Measurements from ENCODE around the gene MECP2. TPM values are rescaled to one million over a fixed set of nuclear protein-coding genes. Genes with fewer than 3 reads are reported as not detected.
A peak's percentile ranks its signal among the peaks of the same experiment; 100 is the strongest.

Gene MECP2
- total RNA-seq, 2 donors from 2014 or later: 65.5 to 103 TPM

DNA sequence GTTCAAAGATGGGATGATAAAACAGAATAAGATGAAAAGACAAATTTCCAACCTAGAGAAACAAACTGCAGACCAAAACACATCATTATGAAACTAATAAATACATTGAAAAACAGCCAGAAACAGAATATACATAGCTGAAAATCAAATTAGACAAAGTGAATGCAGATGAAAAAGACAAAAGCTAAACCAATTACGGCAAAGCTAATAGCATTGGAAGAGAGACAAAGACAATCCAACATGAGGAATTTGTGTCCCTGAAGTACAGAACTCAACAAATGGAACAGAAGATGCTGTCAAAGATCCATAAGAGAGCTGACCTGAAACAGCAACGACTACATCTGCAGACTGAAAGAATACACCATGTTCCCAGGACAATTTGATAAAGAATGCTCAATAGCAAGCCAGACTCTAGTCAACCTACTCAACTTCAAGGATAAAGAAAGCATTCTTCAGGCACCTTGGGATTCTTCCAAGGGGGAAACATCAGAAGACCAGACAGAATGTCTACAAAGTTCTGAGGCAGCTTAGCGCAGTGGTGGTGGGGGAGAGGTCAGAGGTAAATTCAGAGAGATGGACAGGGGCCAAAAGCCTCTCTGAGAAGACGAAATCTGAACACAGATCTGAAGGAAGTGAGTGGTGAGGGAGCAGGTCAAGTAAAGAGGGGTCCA is 50.4 kb downstream of the MECP2 start:
- no peak for DNase-seq (ENCODE audit: low spot score)
- peaks cover 5% of the 10 kb centered on the region for H3K36me3 Mint-ChIP-seq
- H3K4me1 Mint-ChIP-seq (ENCODE audit: low read depth in 2 of 2): peaks cover 18 to 46% of the 10 kb centered on the region in 2 donors
- peak overlapping the region; percentile 45 to 59 for H3K27ac Mint-ChIP-seq
- H3K9me3 Mint-ChIP-seq: no peaks in the 10 kb centered on the region
- no peak overlapping the region for H3K4me3 Mint-ChIP-seq
- ATAC-seq: no peak
- peaks cover 0 to 8% of the 10 kb centered on the region in 2 donors for H3K27me3 Mint-ChIP-seq

DNA sequence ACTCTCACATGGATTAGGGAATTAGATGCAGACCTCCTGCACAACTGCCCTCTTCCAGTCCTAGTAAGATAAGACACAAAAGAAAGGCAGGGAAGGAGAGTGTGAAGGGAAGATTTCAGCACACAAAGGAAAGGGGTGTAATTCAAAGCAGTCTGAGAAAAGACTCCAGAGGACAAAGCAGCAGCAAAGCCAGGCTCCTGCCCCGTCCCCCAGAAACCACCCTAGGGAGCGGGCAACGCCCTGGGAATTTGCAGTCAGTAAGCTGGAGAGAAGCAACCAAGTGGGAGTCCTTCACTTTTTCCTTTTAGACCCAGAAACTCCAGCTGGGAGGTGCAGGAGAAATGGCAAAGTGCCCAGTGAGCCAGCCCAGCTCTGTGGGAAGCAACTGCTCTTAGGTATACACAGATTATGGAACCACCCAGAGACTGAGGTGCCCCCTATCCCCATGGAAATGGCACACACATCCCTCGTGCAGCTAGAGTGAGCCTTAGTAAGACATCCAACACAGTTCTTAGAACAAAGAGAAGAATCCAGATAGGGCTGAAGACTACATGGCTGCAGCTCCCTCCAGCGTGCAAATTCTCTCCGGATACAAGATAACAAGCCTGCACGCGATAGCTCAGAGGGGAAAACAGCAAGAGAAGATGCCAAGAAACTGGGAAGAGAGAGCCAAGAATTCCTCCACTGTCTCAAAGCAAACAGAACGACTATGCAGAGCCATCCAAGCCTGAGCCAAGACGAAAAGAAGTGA is 51.3 kb downstream of the MECP2 start:
- H3K9me3 Mint-ChIP-seq: no peaks in the 10 kb centered on the region
- H3K36me3 Mint-ChIP-seq: peaks cover 5% of the 10 kb centered on the region
- H3K4me1 Mint-ChIP-seq (ENCODE audit: low read depth in 2 of 2): peaks cover 13 to 43% of the 10 kb centered on the region in 2 donors
- no peak overlapping the region for H3K4me3 Mint-ChIP-seq
- no peak for ATAC-seq
- no peak overlapping the region for H3K27ac Mint-ChIP-seq
- H3K27me3 Mint-ChIP-seq: peaks cover 0 to 5% of the 10 kb centered on the region in 2 donors
- no peak for DNase-seq (ENCODE audit: low spot score)

DNA sequence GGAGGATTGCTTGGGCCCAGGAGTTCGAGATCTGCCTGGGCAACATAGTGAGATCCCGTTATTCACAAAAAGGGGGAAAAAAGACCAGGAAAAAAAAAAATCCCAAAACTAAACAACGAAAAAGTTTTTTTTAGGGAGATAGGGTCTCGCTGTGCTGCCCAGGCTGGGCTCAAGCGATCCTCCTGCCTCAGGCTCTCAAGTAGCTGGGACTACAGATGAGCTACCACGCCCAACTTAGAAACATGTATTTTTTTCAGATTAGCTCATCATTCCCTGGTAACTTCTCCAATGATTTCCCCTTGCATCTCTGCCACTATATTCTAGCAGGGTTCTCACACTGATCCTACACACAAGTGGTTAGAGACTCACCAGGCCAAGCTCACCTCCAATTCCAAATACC is 53.4 kb downstream of the MECP2 start:
- Mint-ChIP-seq H3K4me1 (ENCODE audit: low read depth in 2 of 2) (peaks cover 12 to 39% of the 10 kb centered on the region in 2 donors), H3K9me3 (no peaks in the 10 kb centered on the region), H3K27ac (no peak overlapping the region), H3K27me3 (peaks cover 0 to 5% of the 10 kb centered on the region in 2 donors), H3K36me3 (peaks cover 5% of the 10 kb centered on the region), H3K4me3 (no peak overlapping the region)
- DNase-seq (ENCODE audit: low spot score): no peak
- no peak for ATAC-seq

DNA sequence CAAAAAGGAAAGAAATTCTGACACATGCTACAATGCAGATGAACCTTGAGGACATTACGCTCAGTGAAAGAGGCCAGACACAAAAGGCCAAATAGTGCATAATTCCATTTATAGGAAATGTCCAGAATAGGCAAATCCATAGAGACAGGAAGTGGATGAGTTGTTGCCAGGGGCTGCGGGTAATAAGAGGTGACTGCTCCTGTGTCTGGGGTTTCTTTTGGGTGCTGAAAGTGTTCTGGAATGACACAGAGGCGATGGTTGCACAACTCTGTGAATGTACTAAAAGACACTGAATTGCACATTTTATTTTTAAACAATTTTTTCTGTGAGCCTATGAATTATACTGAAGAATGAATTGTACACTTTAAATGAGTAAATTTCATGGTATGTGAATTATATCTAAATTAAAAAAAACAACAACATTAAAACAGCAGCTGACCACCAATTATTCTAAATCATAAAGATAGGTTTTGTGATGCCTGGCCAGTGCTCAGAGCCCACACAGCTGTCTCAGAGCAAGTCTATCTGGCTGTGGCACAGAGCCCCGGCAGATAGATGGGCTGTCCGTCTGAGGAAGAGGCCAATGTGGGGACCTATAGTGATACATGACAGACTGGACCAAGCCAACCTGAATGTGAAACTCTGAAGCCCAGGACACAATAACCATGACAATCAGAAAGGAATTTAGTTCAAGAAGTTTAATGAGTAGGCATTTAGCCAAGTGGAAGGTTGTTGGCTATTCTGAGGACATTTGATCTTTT is 54.3 kb downstream of the MECP2 start:
- ATAC-seq (peak in 1 of 2 donors; percentile 58), DNase-seq (ENCODE audit: low spot score) (no peak)
- no peaks in the 10 kb centered on the region for H3K9me3 Mint-ChIP-seq
- peak overlapping the region in 1 of 2 donors; percentile 30 for H3K27ac Mint-ChIP-seq
- no peak overlapping the region for H3K4me3 Mint-ChIP-seq
- H3K27me3 Mint-ChIP-seq: peaks cover 0 to 8% of the 10 kb centered on the region in 2 donors
- H3K4me1 Mint-ChIP-seq (ENCODE audit: low read depth in 2 of 2): peaks cover 15 to 32% of the 10 kb centered on the region in 2 donors
- H3K36me3 Mint-ChIP-seq: peaks cover 5% of the 10 kb centered on the region

DNA sequence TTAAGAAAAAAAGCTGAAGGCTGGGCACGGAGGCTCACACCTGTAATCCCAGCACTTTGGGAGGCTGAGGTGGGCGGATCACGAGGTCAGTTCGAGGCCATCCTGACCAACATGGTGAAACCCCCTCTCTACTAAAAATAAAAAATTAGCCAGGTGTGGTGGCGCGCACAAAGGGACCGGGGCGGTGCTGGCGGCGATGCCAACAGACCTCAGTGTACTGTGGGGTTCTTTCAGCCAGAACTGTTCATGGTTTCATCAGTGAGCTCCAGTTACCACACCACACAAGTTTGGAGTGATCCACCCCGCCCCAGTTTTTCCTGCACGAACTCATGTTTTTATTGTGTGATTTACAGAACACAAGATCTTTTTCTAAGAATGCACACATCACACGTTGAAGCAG is 56.7 kb downstream of the MECP2 start:
- H3K36me3 Mint-ChIP-seq: no peaks in the 10 kb centered on the region
- H3K4me1 Mint-ChIP-seq (ENCODE audit: low read depth in 2 of 2): peaks cover 21 to 23% of the 10 kb centered on the region in 2 donors
- H3K4me3 Mint-ChIP-seq: no peak overlapping the region
- peaks cover 0 to 4% of the 10 kb centered on the region in 2 donors for H3K27me3 Mint-ChIP-seq
- ATAC-seq: no peak
- no peaks in the 10 kb centered on the region for H3K9me3 Mint-ChIP-seq
- no peak for DNase-seq (ENCODE audit: low spot score)
- peak overlapping the region; percentile 34 to 48 for H3K27ac Mint-ChIP-seq

DNA sequence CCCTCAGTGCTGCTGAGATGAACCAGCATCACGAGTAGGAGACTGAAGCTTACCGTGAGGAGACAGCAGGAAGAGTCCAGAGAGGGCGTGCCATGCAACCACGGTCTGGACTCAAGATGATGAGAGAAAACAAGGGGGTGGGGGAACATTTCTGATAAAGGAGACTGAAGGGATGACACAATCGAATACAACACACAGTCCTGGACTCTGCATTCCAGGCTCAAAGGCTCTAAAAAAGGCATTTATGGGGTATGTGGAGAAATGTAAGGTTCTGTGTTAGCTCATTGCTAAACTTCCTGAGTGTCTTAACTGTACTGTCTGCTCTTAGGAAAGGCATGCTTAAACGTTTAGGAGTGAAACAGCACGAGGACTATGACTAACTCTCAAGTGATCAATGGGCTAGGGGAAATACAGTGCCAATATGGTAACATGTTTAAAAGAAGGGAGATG is 57.2 kb downstream of the MECP2 start:
- Mint-ChIP-seq H3K27me3 (peaks cover 0 to 4% of the 10 kb centered on the region in 2 donors), H3K4me3 (peak overlapping the region; percentile 28), H3K9me3 (no peaks in the 10 kb centered on the region), H3K27ac (peak overlapping the region; percentile 34 to 48), H3K36me3 (no peaks in the 10 kb centered on the region), H3K4me1 (ENCODE audit: low read depth in 2 of 2) (peaks cover 20 to 23% of the 10 kb centered on the region in 2 donors)
- DNase-seq (ENCODE audit: low spot score) (no peak), ATAC-seq (peak; percentile 62 to 74)

DNA sequence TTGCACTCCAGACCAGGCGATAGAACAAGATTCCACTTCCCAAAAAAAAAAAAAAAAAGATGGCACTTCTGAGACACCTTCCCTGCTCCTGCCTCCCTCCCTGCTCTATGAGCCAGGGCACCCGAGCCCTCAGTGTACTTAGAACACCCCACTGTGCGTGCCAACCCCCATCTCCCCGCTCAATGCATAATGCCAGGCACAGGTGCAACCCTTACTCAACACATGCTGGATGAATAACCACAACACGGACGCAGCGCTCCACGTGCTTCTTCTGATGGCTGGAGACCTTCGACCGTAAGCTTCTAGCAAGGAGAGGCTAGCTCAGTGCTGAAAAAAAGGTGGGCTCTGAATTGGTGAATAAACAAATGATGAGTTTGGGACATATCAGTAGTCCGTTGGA is 57.9 kb downstream of the MECP2 start:
- DNase-seq (ENCODE audit: low spot score) (no peak), ATAC-seq (no peak)
- H3K27ac Mint-ChIP-seq: peak overlapping the region; percentile 34 to 48
- peaks cover 0 to 4% of the 10 kb centered on the region in 2 donors for H3K27me3 Mint-ChIP-seq
- H3K36me3 Mint-ChIP-seq: no peaks in the 10 kb centered on the region
- H3K9me3 Mint-ChIP-seq: no peaks in the 10 kb centered on the region
- H3K4me3 Mint-ChIP-seq: no peak overlapping the region
- peaks cover 20 to 26% of the 10 kb centered on the region in 2 donors for H3K4me1 Mint-ChIP-seq (ENCODE audit: low read depth in 2 of 2)

DNA sequence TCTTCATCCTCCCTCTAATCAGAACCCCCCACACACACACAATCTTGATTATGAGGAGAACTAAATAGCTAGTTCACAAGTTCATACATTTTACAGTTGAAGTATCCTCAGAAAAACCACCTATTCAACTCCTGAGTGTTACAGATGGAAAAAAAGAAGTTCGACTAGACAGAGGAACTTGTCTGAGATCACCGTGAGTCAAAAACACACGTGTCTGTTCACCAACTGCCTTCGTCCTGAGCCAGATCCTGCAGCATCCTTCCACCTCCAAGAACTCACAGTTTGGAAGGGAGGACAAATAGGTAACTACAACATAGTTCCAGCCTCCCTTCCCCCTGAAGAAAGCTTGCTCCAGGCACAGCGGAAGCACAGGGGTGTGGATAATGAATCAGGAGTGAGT is 58.9 kb downstream of the MECP2 start:
- Mint-ChIP-seq H3K27ac (peak overlapping the region in 1 of 2 donors; percentile 28), H3K9me3 (no peaks in the 10 kb centered on the region), H3K27me3 (peaks cover 0 to 2% of the 10 kb centered on the region in 2 donors), H3K4me1 (ENCODE audit: low read depth in 2 of 2) (peaks cover 20 to 26% of the 10 kb centered on the region in 2 donors), H3K4me3 (no peak overlapping the region), H3K36me3 (no peaks in the 10 kb centered on the region)
- DNase-seq (ENCODE audit: low spot score) (no peak), ATAC-seq (no peak)

DNA sequence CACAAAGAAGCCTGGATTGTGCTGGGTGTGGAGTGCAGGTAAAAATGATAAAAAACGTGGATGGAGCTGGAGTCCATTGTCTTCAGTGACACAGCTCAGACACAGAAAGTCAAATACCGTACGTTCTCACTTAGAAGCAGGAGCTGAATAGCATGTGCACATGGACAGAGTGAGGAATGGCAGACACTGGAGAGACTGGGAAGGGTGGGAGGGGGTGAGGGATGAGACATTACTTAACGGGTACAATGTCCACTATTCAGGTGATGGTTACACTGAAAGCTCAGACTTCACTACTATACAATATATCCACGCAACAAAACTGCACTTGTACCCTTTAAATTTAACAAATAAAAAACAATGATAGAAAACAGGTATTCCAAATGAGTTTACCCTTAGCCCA is 59.8 kb downstream of the MECP2 start:
- Mint-ChIP-seq H3K36me3 (no peaks in the 10 kb centered on the region), H3K27ac (no peak overlapping the region), H3K4me1 (ENCODE audit: low read depth in 2 of 2) (peaks cover 20 to 26% of the 10 kb centered on the region in 2 donors), H3K9me3 (no peaks in the 10 kb centered on the region), H3K27me3 (peaks cover 0 to 2% of the 10 kb centered on the region in 2 donors), H3K4me3 (no peak overlapping the region)
- no peak for ATAC-seq
- no peak for DNase-seq (ENCODE audit: low spot score)

DNA sequence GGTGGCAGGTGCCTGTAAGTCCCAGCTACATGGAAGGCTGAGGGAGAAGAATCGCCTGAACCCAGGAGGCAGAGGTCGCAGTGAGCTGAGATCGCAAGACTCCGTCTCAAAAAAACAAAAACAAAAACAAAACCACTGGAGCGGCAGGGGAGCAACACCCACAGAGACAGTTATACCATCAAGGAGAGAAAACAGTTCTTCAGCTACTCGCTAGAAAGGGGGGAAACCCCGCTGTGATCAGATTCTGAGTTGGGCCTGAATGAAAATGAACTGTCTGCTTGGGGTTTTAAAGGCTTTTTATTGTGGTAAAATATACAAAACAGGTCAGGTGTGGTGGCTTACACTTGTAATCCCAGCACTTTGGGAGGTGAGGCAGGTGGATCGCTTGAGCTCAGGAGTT is 61.0 kb downstream of the MECP2 start:
- H3K4me3 Mint-ChIP-seq: peak overlapping the region; percentile 34
- H3K27me3 Mint-ChIP-seq: peaks cover 0 to 2% of the 10 kb centered on the region in 2 donors
- no peaks in the 10 kb centered on the region for H3K36me3 Mint-ChIP-seq
- DNase-seq (ENCODE audit: low spot score) (no peak), ATAC-seq (peak; percentile 50 to 70)
- no peaks in the 10 kb centered on the region for H3K9me3 Mint-ChIP-seq
- peak overlapping the region; percentile 13 to 62 for H3K27ac Mint-ChIP-seq
- peaks cover 20 to 26% of the 10 kb centered on the region in 2 donors for H3K4me1 Mint-ChIP-seq (ENCODE audit: low read depth in 2 of 2)

DNA sequence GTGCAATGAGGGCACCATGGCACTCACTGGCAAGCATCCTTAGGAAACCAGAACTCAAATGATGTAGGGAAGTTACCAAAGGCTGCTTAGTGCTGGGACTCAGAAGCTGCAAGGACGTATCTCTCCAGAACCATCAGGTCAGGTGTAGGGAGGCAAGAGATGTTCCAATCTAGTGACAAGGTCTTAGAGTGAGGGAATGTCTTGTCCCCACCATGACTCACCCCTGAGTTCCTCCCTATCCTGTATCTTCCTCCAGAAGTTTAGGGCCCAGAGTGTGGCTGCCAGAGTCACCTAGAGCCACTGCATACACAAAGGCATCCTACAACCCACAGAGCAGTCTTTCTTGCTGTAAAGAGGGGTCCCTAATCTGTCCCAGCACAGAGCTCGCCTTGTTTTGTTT is 63.7 kb downstream of the MECP2 start:
- no peak overlapping the region for H3K27ac Mint-ChIP-seq
- peaks cover 0 to 2% of the 10 kb centered on the region in 2 donors for H3K27me3 Mint-ChIP-seq
- no peak for ATAC-seq
- no peaks in the 10 kb centered on the region for H3K9me3 Mint-ChIP-seq
- H3K4me1 Mint-ChIP-seq (ENCODE audit: low read depth in 2 of 2): peaks cover 9 to 15% of the 10 kb centered on the region in 2 donors
- H3K4me3 Mint-ChIP-seq: no peak overlapping the region
- H3K36me3 Mint-ChIP-seq: no peaks in the 10 kb centered on the region
- no peak for DNase-seq (ENCODE audit: low spot score)

DNA sequence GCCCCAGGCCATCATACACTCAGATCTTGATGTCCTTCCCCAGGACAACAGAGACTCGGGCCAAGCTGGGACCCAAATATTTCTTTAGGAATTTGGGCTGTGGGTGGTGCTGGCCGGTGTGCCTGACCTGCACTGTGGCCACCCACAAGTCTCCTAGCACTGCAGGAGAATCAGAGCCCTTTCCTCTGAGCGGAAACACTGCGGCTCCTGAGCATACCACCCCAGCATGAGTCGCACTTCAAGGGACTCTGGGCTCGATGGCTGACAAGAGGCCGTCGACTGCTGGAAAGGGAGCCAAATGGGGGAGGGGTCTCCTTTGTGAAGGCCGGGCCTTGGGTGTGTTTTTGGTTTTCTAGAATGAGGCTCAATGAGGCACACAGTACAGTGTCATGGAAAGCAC is 64.9 kb downstream of the MECP2 start:
- ATAC-seq (no peak), DNase-seq (ENCODE audit: low spot score) (no peak)
- Mint-ChIP-seq H3K27me3 (peaks cover 0 to 6% of the 10 kb centered on the region in 2 donors), H3K36me3 (no peaks in the 10 kb centered on the region), H3K9me3 (no peaks in the 10 kb centered on the region), H3K4me1 (ENCODE audit: low read depth in 2 of 2) (peaks cover 9 to 14% of the 10 kb centered on the region in 2 donors), H3K27ac (no peak overlapping the region), H3K4me3 (no peak overlapping the region)

DNA sequence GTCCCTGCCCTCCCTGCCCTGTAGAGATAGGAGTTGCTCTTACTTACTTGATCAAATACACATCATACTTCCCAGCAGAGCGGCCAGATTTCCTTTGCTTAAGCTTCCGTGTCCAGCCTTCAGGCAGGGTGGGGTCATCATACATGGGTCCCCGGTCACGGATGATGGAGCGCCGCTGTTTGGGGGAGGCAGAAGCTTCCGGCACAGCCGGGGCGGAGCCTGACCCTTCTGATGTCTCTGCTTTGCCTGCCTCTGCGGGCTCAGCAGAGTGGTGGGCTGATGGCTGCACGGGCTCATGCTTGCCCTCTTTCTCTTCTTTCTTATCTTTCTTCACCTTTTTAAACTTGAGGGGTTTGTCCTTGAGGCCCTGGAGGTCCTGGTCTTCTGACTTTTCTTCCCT is 65.4 kb downstream of the MECP2 start:
- H3K36me3 Mint-ChIP-seq: no peaks in the 10 kb centered on the region
- H3K27me3 Mint-ChIP-seq: peaks cover 0 to 6% of the 10 kb centered on the region in 2 donors
- no peak overlapping the region for H3K27ac Mint-ChIP-seq
- ATAC-seq (no peak), DNase-seq (ENCODE audit: low spot score) (no peak)
- H3K4me3 Mint-ChIP-seq: no peak overlapping the region
- peaks cover 9 to 14% of the 10 kb centered on the region in 2 donors for H3K4me1 Mint-ChIP-seq (ENCODE audit: low read depth in 2 of 2)
- H3K9me3 Mint-ChIP-seq: no peaks in the 10 kb centered on the region
